GM18873 (cell line): ENCODE data around the gene SHC1.

Source experiments
- ATAC-seq: cut with Tn5 transposase; IDR thresholded peaks from one replicate; pipeline ENCODE4 v1.9.1; 2021; ENCODE audit warnings: mild to moderate bottlenecking, moderate library complexity, moderate number of reproducible peaks; ENCODE audit not compliant: unreplicated experiment, low FRiP score

The SHC1 gene

GRCh38 chr1:155009221-155009711 is 38.7 kb upstream of the SHC1 start:
- no peak for ATAC-seq

GRCh38 chr1:155008015-155008941 is 37.7 kb upstream of the SHC1 start:
- ATAC-seq = no peak

DNA sequence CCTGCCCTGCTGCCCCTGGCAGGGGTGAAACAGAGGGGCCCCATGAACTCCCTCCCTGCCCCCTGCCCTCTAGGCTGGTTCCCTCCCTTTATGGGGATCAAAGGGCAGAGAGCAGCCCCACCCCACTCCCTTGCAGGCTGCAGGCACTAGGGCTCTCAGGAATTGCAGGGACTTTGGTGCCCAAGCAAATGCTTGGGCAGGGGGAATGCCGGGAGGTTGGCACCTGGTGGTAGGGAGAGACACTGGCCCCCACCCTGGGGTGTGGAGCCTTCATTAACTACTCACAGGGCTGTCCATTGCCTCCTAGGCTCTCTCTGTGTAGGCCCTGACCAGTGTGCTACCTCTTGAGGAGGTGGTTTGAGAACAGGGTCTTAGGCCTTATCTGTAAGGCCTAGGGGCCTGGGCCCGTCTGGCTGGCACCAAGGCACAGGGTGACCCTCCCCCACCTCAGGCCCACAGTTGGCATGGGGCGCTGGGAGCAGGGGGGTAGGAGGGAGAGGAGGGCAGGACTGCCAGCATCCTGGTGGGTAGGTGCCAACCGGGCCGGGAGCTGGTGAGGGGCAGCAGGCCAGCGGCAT is 36.8 kb upstream of the SHC1 start:
- no peak for ATAC-seq

DNA sequence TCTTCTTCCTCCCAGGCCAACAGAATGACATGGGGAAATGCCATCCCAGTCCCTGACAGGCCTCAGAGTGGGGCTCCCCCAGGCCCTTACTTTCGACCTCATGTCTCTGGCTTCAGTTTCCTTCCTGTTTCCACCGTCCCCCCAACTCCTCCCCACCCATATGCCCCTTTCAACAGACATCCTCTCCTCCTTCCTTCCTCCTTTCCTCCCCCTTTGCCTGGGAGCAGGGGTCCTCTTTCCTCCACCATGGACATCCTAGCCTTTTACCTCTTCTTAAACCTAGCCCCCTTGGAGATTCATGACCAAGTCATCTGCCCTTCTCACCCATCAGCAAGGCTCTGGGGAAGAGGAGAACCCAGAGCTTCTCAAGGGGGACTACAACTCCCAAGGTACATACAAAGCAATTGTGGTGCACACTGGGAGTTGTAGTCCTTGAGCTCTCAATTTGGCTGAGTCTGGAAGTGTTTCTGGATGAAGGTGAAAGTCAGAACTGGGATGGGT is 36.1 kb upstream of the SHC1 start:
- ATAC-seq = no peak

DNA sequence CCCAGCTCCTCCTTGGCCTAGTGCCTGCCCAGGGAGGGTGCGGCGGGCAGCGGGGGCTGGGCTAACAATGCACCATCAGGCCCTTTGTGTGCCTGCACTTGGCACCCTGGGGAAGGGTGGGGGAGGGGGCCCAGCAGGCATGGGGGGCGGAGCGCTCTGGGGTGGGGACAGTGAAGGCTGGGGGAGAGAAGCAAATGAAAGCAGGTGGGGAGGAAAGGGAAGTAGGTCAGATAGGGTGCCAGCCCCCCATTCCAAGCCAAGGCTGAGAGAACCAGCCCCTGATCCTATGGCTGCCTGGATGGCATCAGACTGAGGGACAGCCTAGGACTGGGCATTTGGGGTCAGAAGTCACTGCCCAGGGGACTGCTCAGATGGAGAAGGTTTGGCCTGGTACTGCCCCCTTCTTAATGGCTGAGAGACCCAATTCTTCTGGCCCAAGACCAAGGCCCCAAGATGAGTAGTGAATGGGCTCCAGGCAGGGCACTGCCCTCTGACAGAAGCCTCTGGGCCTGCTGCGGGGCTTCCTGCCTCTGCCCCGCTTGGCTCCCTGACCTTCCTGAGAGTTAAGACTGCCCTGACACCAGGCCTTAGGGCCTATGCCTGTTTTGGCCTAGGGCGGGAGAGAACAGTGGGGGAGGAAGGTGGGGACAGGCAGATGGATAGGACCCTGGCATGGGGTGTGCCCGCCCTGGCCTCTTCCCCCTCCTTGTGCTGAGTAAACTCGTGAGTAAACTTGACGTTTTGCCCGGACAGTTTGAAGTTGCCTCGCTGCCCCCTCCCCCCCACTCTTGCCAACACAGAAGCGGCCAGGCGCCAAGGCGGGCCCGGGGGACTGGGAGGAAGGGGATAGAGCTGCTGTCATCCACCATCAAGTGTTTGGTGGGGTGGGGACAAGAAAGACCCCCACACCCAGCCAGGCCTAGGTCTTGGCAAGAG is 34.8 kb upstream of the SHC1 start:
- ATAC-seq = no peak

DNA sequence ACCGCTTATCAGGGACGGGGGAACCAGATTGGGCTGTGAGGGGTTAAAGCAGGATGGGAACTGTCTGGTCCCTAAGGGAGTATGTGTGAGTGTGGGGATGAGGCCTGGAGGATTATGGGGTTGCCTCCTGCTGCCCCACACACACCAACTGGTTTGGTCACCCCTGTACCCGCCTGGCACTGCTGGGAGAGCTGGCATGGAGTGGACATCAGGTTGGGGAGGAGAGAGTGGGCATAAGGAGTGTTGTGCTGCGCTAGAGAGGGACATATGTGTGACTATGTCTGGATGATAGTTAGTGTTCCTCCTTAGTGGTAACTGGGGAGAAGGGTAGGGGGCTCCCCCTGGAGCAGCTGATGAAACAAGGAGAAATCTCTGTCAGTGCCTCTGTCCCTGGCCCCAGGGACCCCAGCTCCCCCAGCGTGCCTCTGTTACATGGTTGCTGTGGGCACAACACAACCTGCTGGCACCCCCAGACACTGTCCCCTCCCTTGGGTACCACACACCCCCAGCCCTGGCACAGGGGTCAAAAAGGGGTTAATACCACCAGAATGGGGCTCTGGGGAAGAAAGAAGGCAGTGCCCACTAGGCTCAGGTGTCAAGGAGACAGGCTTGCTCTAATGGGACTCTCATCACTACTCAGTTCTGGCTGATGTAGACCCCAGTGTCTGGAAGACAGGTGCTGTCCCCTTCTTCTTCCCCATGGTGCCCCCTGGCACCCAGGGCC is 34.0 kb upstream of the SHC1 start:
- no peak for ATAC-seq

GRCh38 chr1:155003766-155004351 is 33.3 kb upstream of the SHC1 start:
- ATAC-seq = no peak

GRCh38 chr1:155003227-155003765 is 32.7 kb upstream of the SHC1 start:
- ATAC-seq = no peak

GRCh38 chr1:155002464-155003226 is 32.1 kb upstream of the SHC1 start, which contains the start of gene ZBTB7B:
Gene ZBTB7B (plus strand): TSS chr1:155002802. CDS start chr1:155014661, 11,859 bp downstream.
- ATAC-seq = no peak

- peak; percentile 50 for ATAC-seq
Observed at GRCh38 chr1:155001675-155002463, 31.3 kb upstream of the SHC1 start.

DNA sequence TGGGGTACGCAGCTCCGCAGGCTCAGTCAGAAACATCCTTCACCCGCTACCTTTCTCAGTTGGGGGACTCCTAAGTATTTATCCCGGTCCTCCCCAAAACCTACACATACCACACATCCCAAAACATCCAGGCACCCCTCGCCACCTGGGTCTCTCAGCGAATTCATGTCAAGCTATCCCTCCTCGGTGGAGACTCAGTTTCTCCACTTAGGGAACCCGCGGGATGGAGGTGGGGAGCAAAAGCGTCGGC is 30.8 kb upstream of the SHC1 start:
- no peak for ATAC-seq

- peak; percentile 31 for ATAC-seq
Observed at GRCh38 chr1:155000726-155001424, 30.3 kb upstream of the SHC1 start.

DNA sequence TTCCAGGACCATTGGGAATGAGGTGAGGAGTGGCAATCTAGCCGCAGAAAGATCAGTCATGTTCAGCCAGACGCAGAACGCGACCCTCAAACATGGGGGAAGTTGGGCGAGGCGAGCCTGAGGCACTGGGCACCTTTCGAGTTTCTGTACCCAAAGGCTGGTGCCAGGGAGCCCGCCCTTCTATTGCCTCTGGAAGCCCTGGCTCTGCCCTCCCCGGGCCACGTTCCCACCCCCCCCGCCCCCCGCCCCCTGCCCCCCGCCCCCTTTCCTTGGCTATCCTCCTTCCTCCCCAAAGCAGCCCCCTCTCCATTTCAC is 29.8 kb upstream of the SHC1 start:
- no peak for ATAC-seq

DNA sequence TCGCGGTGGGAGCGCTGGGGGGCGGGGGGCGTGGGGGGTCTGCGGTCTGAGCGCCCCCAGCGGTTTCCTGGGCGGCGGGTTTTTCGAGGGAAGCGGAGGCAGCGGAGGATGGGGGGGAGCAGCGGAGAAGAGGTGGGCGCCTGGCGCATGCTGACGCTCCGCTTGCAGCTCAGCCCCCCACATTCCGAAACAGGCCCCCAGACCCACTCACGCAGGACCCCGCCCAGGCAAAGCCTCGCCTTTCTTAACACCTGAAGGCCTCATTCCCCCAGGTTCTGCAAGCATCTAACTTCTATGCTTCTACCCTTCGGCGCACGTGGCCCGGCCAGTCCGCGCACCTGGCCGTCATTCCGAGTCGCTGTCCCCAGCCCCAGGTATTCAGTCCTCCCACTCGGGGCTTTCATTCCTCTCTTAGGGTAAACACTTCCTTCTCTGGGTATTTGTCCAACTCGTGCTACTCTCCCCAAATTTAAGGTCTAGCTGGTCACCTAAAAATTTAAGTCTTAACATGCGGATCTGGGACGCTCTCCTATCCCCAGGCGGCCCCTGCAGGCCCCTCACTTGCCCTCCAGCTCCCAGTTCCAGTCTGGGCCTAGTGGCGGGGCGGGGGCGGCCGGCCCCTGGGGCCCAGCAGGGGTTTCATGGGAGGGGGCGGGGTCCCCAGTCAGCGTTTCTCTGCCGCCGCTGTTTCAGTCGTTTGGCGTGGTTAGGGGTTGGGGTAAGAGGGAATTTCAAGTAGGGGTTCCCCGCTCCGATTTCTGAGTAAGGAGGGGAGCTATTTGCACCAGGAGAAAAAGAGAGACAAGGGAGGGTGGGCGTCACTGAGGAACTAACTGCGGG is 29.2 kb upstream of the SHC1 start:
- no peak for ATAC-seq

- no peak for ATAC-seq
Observed at GRCh38 chr1:154998818-154999570, 28.4 kb upstream of the SHC1 start.

DNA sequence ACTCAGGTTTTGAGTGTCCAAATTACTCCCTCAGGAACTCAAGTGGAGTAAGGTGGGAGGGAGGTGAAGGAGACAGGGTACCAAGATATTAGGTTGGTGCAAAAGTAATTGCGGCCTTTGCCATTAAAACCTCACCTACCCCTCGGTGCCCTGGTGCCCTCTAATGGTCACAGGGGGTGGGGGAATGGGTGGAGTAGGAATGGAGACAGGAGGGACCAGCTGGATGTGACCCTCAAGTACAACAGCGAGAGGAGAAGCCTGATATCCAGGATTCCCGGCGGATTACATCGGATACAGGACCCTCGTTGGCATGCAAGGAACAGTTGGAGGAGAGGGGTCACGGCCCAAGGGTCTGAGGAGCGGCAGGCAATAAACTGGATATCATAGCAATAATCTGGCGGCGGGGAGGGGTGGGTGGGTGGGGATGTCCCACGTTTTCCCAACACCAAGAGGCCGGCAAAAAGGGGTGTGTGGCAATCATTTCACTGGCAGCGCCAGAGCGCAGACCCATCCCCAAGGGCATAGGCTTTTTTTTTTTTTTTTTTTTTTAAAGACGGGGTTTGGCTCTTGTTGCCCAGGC is 27.7 kb upstream of the SHC1 start:
- ATAC-seq = no peak
